Measurements from ENCODE around the gene PANK4.
"Not testable (repeated sequence)": the region's sequence is repeated elsewhere in the genome, so short reads cannot be mapped to it uniquely, and the experiment has no call there.

The PANK4 gene

GRCh38 chr1:2473198-2473597 lies 53.2 kb downstream of the PANK4 start:
- DNase-seq = no peak

GRCh38 chr1:2472561-2473177 lies 53.7 kb downstream of the PANK4 start:
- no peak for DNase-seq

- no peak for DNase-seq
Measured at GRCh38 chr1:2472109-2472508, 54.3 kb downstream of the PANK4 start.

- no peak for DNase-seq
Measured at GRCh38 chr1:2471587-2472001, 54.8 kb downstream of the PANK4 start.

- DNase-seq = no peak
Measured at GRCh38 chr1:2471159-2471471, 55.3 kb downstream of the PANK4 start.

- DNase-seq = no peak
Measured at GRCh38 chr1:2470290-2471158, 55.9 kb downstream of the PANK4 start.

- no peak for DNase-seq
Measured at GRCh38 chr1:2469103-2469940, 57.1 kb downstream of the PANK4 start.

GRCh38 chr1:2468540-2468939 lies 57.9 kb downstream of the PANK4 start:
- no peak for DNase-seq

GRCh38 chr1:2468041-2468472 lies 58.3 kb downstream of the PANK4 start:
- no peak for DNase-seq

GRCh38 chr1:2466958-2467554 lies 59.3 kb downstream of the PANK4 start:
- DNase-seq = no peak

GRCh38 chr1:2466270-2466665 lies 60.1 kb downstream of the PANK4 start:
- no peak for DNase-seq

- DNase-seq = no peak
Measured at GRCh38 chr1:2465371-2466269, 60.8 kb downstream of the PANK4 start.

- DNase-seq = no peak
Measured at GRCh38 chr1:2463396-2463795, 63.0 kb downstream of the PANK4 start.

- no peak for DNase-seq
Measured at GRCh38 chr1:2462819-2463218, 63.6 kb downstream of the PANK4 start.

GRCh38 chr1:2460996-2461751 lies 65.2 kb downstream of the PANK4 start:
- no peak for DNase-seq

GRCh38 chr1:2460203-2460602 lies 66.2 kb downstream of the PANK4 start:
- DNase-seq = no peak

GRCh38 chr1:2459757-2460156 lies 66.6 kb downstream of the PANK4 start:
- DNase-seq = no peak

GRCh38 chr1:2459102-2459753 lies 67.2 kb downstream of the PANK4 start:
- not testable (repeated sequence) for DNase-seq

- no peak for DNase-seq
Measured at GRCh38 chr1:2458687-2459086, 67.7 kb downstream of the PANK4 start.
